ENCODE measurements around the gene RAB25. TPM values are rescaled to one million over a fixed set of nuclear protein-coding genes. Genes with fewer than 3 reads are reported as not detected.

RAB25 gene
- total and polyA plus RNA-seq, 2 of the 13 experiments (the other 11 are each of a cell fraction or from before 2014, with no cell fraction given), result 0.20 to 0.22 TPM

GRCh38 chr1:156054500-156055280 lies 6.3 kb upstream of the RAB25 start, which contains the start of gene LAMTOR2 (continued):
- TF ChIP-seq ZNF513 (CRISPR knock-in tag; conservative IDR thresholded peaks at IDR 0.05) (0 out of 2 replicates have a peak, but pooled peaks have one; percentile 41), HNF4A (CRISPR knock-in tag; IDR thresholded peaks at IDR 0.05) (0 out of 2 replicates have a peak, but pooled peaks have one; percentile 12), ZSCAN20 (CRISPR knock-in tag; IDR thresholded peaks at IDR 0.05; ENCODE audit: borderline replicate concordance) (0 out of 2 replicates have a peak, but pooled peaks have one; percentile 62), ZNF20 (CRISPR knock-in tag; IDR thresholded peaks at IDR 0.05) (no peak), ZNF230 (CRISPR knock-in tag; IDR thresholded peaks at IDR 0.05) (peak; percentile 64; the same call in 1 of the 2 replicates), KDM6A (CRISPR knock-in tag; IDR thresholded peaks at IDR 0.05; ENCODE audit: low read depth) (no peak), ZNF136 (CRISPR knock-in tag; IDR thresholded peaks at IDR 0.05; ENCODE audit: low read depth) (no peak), SAFB2 (CRISPR knock-in tag; IDR thresholded peaks at IDR 0.05; ENCODE audit: borderline replicate concordance, low read depth) (no peak; the same call in 1 of the 2 replicates), ZSCAN31 (CRISPR knock-in tag; IDR thresholded peaks at IDR 0.05; ENCODE audit: low read depth) (peak; percentile 75; the same call in 1 of the 2 replicates), ZNF382 (CRISPR knock-in tag; IDR thresholded peaks at IDR 0.05; ENCODE audit: borderline replicate concordance) (no peak), TRIM24 (CRISPR knock-in tag; IDR thresholded peaks at IDR 0.05) (no peak), ZNF772 (CRISPR knock-in tag; IDR thresholded peaks at IDR 0.05) (peak; percentile 55; the same call in 1 of the 2 replicates), FOSL1 (CRISPR knock-in tag; IDR thresholded peaks at IDR 0.05; ENCODE audit: borderline replicate concordance) (no peak; the same call in 1 of the 2 replicates), ZNF788 (CRISPR knock-in tag; IDR thresholded peaks at IDR 0.05; ENCODE audit: borderline replicate concordance) (peak; percentile 93; the same call in 1 of the 2 replicates), ZBTB7A (CRISPR knock-in tag; IDR thresholded peaks at IDR 0.05) (no peak), HMG20B (CRISPR knock-in tag; conservative IDR thresholded peaks at IDR 0.05) (no peak), SAP130 (CRISPR knock-in tag; IDR thresholded peaks at IDR 0.05; ENCODE audit: low read depth) (peak; percentile 91), HBP1 (CRISPR knock-in tag; IDR thresholded peaks at IDR 0.05; ENCODE audit: low read depth) (peak; percentile 79), TAF15 (IDR thresholded peaks at IDR 0.05; ENCODE audit: low read depth, low read length, poor library complexity, severe bottlenecking) (no peak), RBAK (CRISPR knock-in tag; IDR thresholded peaks at IDR 0.05) (no peak), ZNF296 (CRISPR knock-in tag; conservative IDR thresholded peaks at IDR 0.05) (no peak), CHD2 (IDR thresholded peaks at IDR 0.05; ENCODE audit: low read depth, low read length) (peak; percentile 82), ZNF878 (CRISPR knock-in tag; IDR thresholded peaks at IDR 0.05) (no peak)
- TF ChIP-seq, protein P1, sequence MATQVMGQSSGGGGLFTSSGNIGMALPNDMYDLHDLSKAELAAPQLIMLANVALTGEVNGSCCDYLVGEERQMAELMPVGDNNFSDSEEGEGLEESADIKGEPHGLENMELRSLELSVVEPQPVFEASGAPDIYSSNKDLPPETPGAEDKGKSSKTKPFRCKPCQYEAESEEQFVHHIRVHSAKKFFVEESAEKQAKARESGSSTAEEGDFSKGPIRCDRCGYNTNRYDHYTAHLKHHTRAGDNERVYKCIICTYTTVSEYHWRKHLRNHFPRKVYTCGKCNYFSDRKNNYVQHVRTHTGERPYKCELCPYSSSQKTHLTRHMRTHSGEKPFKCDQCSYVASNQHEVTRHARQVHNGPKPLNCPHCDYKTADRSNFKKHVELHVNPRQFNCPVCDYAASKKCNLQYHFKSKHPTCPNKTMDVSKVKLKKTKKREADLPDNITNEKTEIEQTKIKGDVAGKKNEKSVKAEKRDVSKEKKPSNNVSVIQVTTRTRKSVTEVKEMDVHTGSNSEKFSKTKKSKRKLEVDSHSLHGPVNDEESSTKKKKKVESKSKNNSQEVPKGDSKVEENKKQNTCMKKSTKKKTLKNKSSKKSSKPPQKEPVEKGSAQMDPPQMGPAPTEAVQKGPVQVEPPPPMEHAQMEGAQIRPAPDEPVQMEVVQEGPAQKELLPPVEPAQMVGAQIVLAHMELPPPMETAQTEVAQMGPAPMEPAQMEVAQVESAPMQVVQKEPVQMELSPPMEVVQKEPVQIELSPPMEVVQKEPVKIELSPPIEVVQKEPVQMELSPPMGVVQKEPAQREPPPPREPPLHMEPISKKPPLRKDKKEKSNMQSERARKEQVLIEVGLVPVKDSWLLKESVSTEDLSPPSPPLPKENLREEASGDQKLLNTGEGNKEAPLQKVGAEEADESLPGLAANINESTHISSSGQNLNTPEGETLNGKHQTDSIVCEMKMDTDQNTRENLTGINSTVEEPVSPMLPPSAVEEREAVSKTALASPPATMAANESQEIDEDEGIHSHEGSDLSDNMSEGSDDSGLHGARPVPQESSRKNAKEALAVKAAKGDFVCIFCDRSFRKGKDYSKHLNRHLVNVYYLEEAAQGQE (IDR thresholded peaks at IDR 0.05; ENCODE audit: borderline replicate concordance in 1 of 2, low read depth in 1 of 2, low read length in 2 of 2), result peak in 1 of 2 experiments; percentile 59; a peak in 1 of 4 replicates
